NCI-H1694 (cell line): Measurements from ENCODE around the gene SPTBN2.

ENCODE experiments used
- DNase-seq: peaks from one replicate; lab custom pipeline; 2025; lab: John Stamatoyannopoulos, UW

SPTBN2 gene

GRCh38 chr11:66728693-66729385 lies at the start of gene SPTBN2:
SPTBN2 (minus strand) TSS chr11:66729216; CDS start chr11:66721240, 7,976 bp downstream.
- DNase-seq: no peak

- no peak for DNase-seq
Observed at GRCh38 chr11:66768818-66769217, 39.8 kb upstream of the SPTBN2 start.

- DNase-seq: no peak
Observed at GRCh38 chr11:66768088-66768521, 39.1 kb upstream of the SPTBN2 start.

- DNase-seq: no peak
Observed at GRCh38 chr11:66767666-66768065, 38.6 kb upstream of the SPTBN2 start.

GRCh38 chr11:66766681-66767080 lies 37.7 kb upstream of the SPTBN2 start:
- DNase-seq: no peak

- DNase-seq: no peak
Observed at GRCh38 chr11:66762088-66762487, 33.1 kb upstream of the SPTBN2 start.

GRCh38 chr11:66752148-66752547 lies 23.1 kb upstream of the SPTBN2 start:
- DNase-seq: no peak

GRCh38 chr11:66749091-66749490 lies 20.1 kb upstream of the SPTBN2 start:
- no peak for DNase-seq

- DNase-seq: no peak
Observed at GRCh38 chr11:66747480-66747879, 18.5 kb upstream of the SPTBN2 start.

GRCh38 chr11:66745356-66746235 lies 16.6 kb upstream of the SPTBN2 start:
- DNase-seq: no peak

GRCh38 chr11:66744485-66745355 lies 15.7 kb upstream of the SPTBN2 start:
- peak; percentile 27 for DNase-seq

- DNase-seq: no peak
Observed at GRCh38 chr11:66743271-66743968, 14.4 kb upstream of the SPTBN2 start.

- DNase-seq: no peak
Observed at GRCh38 chr11:66741153-66741552, 12.1 kb upstream of the SPTBN2 start.

- DNase-seq: no peak
Observed at GRCh38 chr11:66739983-66740382, 11.0 kb upstream of the SPTBN2 start.

- no peak for DNase-seq
Observed at GRCh38 chr11:66734215-66734614, 5.2 kb upstream of the SPTBN2 start.

- no peak for DNase-seq
Observed at GRCh38 chr11:66729447-66729846, 431 bp upstream of the SPTBN2 start.

- no peak for DNase-seq
Observed at GRCh38 chr11:66728038-66728692, 851 bp downstream of the SPTBN2 start.

GRCh38 chr11:66727282-66728037 lies 1.6 kb downstream of the SPTBN2 start:
- no peak for DNase-seq

- no peak for DNase-seq
Observed at GRCh38 chr11:66725647-66726046, 3.4 kb downstream of the SPTBN2 start.

- DNase-seq: no peak
Observed at GRCh38 chr11:66725114-66725513, 3.9 kb downstream of the SPTBN2 start.
